Fibroblast of lung (primary cell): ENCODE measurements around the gene GATAD1. TPM values are rescaled to one million over a fixed set of nuclear protein-coding genes. Genes with fewer than 3 reads are reported as not detected.

ENCODE experiments used
- DNase-seq, 2 donors: peaks; one replicate each; pipeline versions ENCODE4 v3.0.0 to v3.0.0-alpha.2; 2010; ENCODE audit warnings: low read depth in 2 of 2
- H2AFZ ChIP-seq: 2 replicates; pipeline ENCODE4 v1.5.1; 2012; ENCODE audit warnings: low read length, control low read depth, inconsistent platforms
- H3K27ac ChIP-seq: 2 replicates; pipeline ENCODE4 v1.5.1; 2011; ENCODE audit warnings: low read length, control low read depth; ENCODE audit not compliant: insufficient read depth
- H3K27me3 ChIP-seq: 2 replicates; pipeline ENCODE4 v1.5.1; 2011; ENCODE audit warnings: mild to moderate bottlenecking, low read length; ENCODE audit not compliant: control insufficient read depth, insufficient read depth
- H3K36me3 ChIP-seq: 2 replicates; pipeline ENCODE4 v1.5.1; 2011; ENCODE audit warnings: low read length; ENCODE audit not compliant: control insufficient read depth, insufficient read depth
- H3K4me1 ChIP-seq: 2 replicates; pipeline ENCODE4 v1.5.1; 2011; ENCODE audit warnings: low read length; ENCODE audit not compliant: control insufficient read depth, insufficient read depth; ENCODE audit errors: extremely low read depth
- H3K4me2 ChIP-seq: 2 replicates; pipeline ENCODE4 v1.5.1; 2011; ENCODE audit warnings: low read length, control low read depth; ENCODE audit not compliant: insufficient read depth; ENCODE audit errors: extremely low read depth
- H3K4me3 ChIP-seq, 4 experiments: fragments of 200-600 bp in 1 of 4; sonication (generic) in 1 of 4; replicated peaks in 1 of 4; 2 replicates each; pipeline ENCODE4 v1.5.1; 2011 to 2016; ENCODE audit warnings: low read length in 4 of 4, low read depth in 3 of 4, mild to moderate bottlenecking in 3 of 4, control low read depth in 2 of 4, inconsistent platforms in 1 of 4, mixed read lengths in 1 of 4; ENCODE audit not compliant: insufficient read depth in 1 of 4; ENCODE audit errors: control extremely low read depth in 1 of 4
- H3K79me2 ChIP-seq: 2 replicates; pipeline ENCODE4 v1.5.1; 2012; ENCODE audit warnings: mild to moderate bottlenecking, low read length, inconsistent platforms; ENCODE audit not compliant: control insufficient read depth, insufficient read depth
- H3K9ac ChIP-seq: 2 replicates; pipeline ENCODE4 v1.5.1; 2011; ENCODE audit warnings: mild to moderate bottlenecking, low read length, control low read depth; ENCODE audit not compliant: insufficient read depth
- H3K9me3 ChIP-seq: 2 replicates; pipeline ENCODE4 v1.5.1; 2012; ENCODE audit warnings: low read depth, low read length; ENCODE audit not compliant: control insufficient read depth, insufficient read depth
- H4K20me1 ChIP-seq: 2 replicates; pipeline ENCODE4 v1.5.1; 2011; ENCODE audit warnings: low read length; ENCODE audit not compliant: control insufficient read depth, insufficient read depth; ENCODE audit errors: extremely low read depth
- EZH2 ChIP-seq: IDR thresholded peaks from 2 replicates; pipeline ENCODE4 v1.5.1; 2012; ENCODE audit warnings: low read length, control low read depth, mild to moderate bottlenecking; ENCODE audit errors: missing control alignments
- polyA plus RNA-seq, 2 donors: library from polyadenylated mRNA; depleted of rRNA in 1 of 2; stranded (reverse) in 1 of 2; unstranded in 1 of 2; fragments of >200 nt; gene quantifications; 2 replicates each; pipeline ENCODE4 v1.2.1, GENCODE V29; 2011 to 2012; ENCODE audit warnings: missing spikeins in 1 of 2
- total RNA-seq: library from RNA; depleted of rRNA; stranded (reverse); fragments of >200 nt; gene quantifications from 2 replicates; pipeline ENCODE4 v1.2.1, GENCODE V29; 2014
- TF ChIP-seq, protein P1 (sequence below), 2 donors: IDR thresholded peaks in 1 of 2; conservative IDR thresholded peaks in 1 of 2; 1 replicate in 1 of 2; 2 replicates in 1 of 2; pipeline ENCODE4 v1.5.1; 2011 to 2012; ENCODE audit warnings: low read length in 2 of 2, control low read depth in 1 of 2, inconsistent platforms in 1 of 2, low read depth in 1 of 2, mild to moderate bottlenecking in 1 of 2

Gene GATAD1
- total and polyA plus RNA-seq, 2 donors (not counting 1 experiment from before 2014, with no cell fraction given) = 32.1 to 32.4 TPM

DNA sequence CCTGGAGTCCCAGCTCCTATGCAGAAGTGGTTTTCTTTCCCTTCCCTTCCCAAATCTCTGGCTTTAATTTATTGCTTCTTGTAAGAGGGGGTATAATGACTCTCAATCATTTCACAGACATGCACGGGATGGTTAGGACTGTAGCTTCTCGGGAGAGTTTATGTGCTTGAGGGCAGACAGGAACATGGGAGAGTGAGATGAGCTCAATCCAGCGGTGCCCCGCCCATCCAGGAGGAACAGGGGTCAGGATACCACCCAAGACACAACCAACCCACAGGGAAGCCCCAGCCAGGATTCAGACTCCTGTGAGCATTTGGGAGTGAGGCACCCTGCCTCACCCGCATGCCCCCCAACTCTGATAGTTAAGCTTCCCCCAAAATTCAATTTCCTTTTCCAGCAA is 33.7 kb upstream of the GATAD1 start:
- no peak overlapping the region for H3K4me3 ChIP-seq
- no peak overlapping the region for H3K27ac ChIP-seq
- H2AFZ ChIP-seq = no peak overlapping the region
- no peaks in the 10 kb centered on the region for H3K36me3 ChIP-seq
- no peaks in the 10 kb centered on the region for H4K20me1 ChIP-seq
- H3K4me2 ChIP-seq = no peak overlapping the region
- no peak overlapping the region for H3K9ac ChIP-seq
- no peaks in the 10 kb centered on the region for H3K9me3 ChIP-seq
- no peaks in the 10 kb centered on the region for H3K79me2 ChIP-seq
- DNase-seq = no peak
- no peaks in the 10 kb centered on the region for H3K27me3 ChIP-seq
- no peak for TF ChIP-seq EZH2
- TF ChIP-seq, protein P1, sequence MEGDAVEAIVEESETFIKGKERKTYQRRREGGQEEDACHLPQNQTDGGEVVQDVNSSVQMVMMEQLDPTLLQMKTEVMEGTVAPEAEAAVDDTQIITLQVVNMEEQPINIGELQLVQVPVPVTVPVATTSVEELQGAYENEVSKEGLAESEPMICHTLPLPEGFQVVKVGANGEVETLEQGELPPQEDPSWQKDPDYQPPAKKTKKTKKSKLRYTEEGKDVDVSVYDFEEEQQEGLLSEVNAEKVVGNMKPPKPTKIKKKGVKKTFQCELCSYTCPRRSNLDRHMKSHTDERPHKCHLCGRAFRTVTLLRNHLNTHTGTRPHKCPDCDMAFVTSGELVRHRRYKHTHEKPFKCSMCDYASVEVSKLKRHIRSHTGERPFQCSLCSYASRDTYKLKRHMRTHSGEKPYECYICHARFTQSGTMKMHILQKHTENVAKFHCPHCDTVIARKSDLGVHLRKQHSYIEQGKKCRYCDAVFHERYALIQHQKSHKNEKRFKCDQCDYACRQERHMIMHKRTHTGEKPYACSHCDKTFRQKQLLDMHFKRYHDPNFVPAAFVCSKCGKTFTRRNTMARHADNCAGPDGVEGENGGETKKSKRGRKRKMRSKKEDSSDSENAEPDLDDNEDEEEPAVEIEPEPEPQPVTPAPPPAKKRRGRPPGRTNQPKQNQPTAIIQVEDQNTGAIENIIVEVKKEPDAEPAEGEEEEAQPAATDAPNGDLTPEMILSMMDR (conservative IDR thresholded peaks at IDR 0.05 in 1 of 2, IDR thresholded peaks at IDR 0.05 in 1 of 2; ENCODE audit: low read depth in 1 of 2, low read length in 2 of 2) = no peak
- H3K4me1 ChIP-seq = no peaks in the 10 kb centered on the region

DNA sequence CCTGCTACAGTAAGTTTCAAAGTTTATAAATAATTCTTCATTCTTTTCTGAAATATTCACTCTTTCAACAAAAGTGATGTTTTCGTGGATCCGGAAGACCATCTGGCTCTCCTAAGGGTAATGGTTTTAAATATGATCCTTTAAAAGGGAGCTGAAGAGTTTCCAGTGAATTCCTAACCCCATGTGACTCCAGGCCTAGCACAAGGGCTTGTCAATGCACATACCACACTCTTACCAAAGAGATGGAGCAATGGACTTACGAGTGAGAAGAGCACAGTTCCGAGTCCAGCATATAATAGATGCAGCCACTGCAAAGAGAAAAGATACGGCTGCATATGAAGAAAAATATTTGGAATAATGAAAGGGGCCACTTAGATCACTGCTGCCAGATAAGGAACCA is 32.1 kb upstream of the GATAD1 start:
- no peak overlapping the region for H3K27ac ChIP-seq
- H3K79me2 ChIP-seq = no peaks in the 10 kb centered on the region
- H4K20me1 ChIP-seq = no peaks in the 10 kb centered on the region
- H3K4me1 ChIP-seq = no peaks in the 10 kb centered on the region
- H3K9ac ChIP-seq = no peak overlapping the region
- no peaks in the 10 kb centered on the region for H3K36me3 ChIP-seq
- no peak overlapping the region for H3K4me2 ChIP-seq
- H3K27me3 ChIP-seq = no peaks in the 10 kb centered on the region
- H3K9me3 ChIP-seq = no peaks in the 10 kb centered on the region
- no peak overlapping the region for H3K4me3 ChIP-seq
- H2AFZ ChIP-seq = no peak overlapping the region
- DNase-seq = no peak
- TF ChIP-seq EZH2 = no peak
- TF ChIP-seq, protein P1 (conservative IDR thresholded peaks at IDR 0.05 in 1 of 2, IDR thresholded peaks at IDR 0.05 in 1 of 2; ENCODE audit: low read depth in 1 of 2, low read length in 2 of 2) = no peak

DNA sequence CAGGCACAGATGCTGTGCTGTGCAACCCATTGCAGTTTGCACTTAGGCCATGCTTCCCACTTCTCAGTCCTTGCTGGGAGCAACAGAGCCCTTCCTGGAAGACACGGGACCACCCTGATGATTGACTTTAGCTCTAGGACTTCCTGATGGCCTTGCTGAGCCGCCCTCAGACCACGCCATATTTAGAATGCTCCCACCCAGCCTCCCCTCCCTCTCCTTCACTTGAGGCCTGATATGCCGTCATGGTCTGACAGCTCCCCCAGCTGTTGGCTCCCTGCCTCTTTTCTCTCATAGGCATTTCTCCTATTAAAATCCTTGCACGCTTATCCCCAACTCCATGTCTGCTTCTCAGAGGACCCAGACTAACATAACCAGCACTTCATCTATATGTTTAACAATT is 29.4 kb upstream of the GATAD1 start:
- Histone ChIP-seq H3K36me3 (no peaks in the 10 kb centered on the region), H3K9ac (no peak overlapping the region), H3K4me3 (no peak overlapping the region), H3K79me2 (no peaks in the 10 kb centered on the region), H3K27me3 (no peaks in the 10 kb centered on the region), H3K4me2 (no peak overlapping the region), H3K9me3 (no peaks in the 10 kb centered on the region), H2AFZ (no peak overlapping the region), H3K27ac (no peak overlapping the region), H4K20me1 (no peaks in the 10 kb centered on the region), H3K4me1 (no peaks in the 10 kb centered on the region)
- DNase-seq = no peak
- TF ChIP-seq, protein P1 (conservative IDR thresholded peaks at IDR 0.05 in 1 of 2, IDR thresholded peaks at IDR 0.05 in 1 of 2; ENCODE audit: low read depth in 1 of 2, low read length in 2 of 2) = no peak
- TF ChIP-seq EZH2 = no peak
